Measurements from ENCODE around the gene AK5.
"Not testable (repeated sequence)": the region's sequence is repeated elsewhere in the genome, so short reads cannot be mapped to it uniquely, and the experiment has no call there.

AK5 gene

DNA sequence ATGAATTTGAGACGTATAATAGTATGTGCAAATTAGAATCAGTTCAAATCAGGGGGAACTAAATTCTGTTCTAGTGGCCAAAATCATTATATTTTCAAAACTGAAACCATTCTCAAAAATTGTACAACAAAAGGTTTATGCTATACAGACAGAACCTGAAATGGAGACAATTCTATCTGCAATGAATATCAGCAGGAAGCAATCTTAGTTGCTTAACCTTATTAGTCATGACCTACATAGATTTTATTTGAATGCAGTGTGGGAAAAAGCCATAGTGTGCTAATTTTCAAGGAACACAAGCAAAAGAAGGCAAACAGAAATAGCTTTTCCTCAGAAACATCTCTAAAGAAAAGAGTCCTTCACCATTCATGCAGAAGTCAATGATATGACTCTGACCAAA lies 6.5 kb downstream of the AK5 start:
- no peak for DNase-seq

DNA sequence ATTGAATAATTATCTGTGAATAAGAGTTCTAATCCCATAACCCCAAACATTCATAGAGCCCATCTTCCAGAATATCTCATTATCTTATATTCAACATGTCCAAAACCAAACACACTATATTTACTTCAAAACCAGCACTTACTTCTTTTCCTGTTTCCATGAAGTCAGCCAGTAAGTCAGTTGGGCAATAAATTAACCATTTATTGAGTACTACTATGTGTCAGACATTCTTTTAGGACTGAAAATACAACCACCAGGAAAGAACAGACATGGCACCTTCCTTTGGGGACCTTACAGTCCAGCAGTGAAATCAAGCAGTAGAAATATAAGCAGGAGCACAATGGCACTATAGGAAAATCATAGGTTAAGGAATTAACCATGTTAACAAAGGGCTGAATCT lies 8.8 kb downstream of the AK5 start:
- no peak for DNase-seq

GRCh38 chr1:77292551-77292950 lies 10.7 kb downstream of the AK5 start:
- no peak for DNase-seq

- DNase-seq, result no peak
These were observed 18.7 kb downstream of the AK5 start for GRCh38 chr1:77300566-77300965.

GRCh38 chr1:77303387-77303786 lies 21.6 kb downstream of the AK5 start:
- DNase-seq, result no peak

DNA sequence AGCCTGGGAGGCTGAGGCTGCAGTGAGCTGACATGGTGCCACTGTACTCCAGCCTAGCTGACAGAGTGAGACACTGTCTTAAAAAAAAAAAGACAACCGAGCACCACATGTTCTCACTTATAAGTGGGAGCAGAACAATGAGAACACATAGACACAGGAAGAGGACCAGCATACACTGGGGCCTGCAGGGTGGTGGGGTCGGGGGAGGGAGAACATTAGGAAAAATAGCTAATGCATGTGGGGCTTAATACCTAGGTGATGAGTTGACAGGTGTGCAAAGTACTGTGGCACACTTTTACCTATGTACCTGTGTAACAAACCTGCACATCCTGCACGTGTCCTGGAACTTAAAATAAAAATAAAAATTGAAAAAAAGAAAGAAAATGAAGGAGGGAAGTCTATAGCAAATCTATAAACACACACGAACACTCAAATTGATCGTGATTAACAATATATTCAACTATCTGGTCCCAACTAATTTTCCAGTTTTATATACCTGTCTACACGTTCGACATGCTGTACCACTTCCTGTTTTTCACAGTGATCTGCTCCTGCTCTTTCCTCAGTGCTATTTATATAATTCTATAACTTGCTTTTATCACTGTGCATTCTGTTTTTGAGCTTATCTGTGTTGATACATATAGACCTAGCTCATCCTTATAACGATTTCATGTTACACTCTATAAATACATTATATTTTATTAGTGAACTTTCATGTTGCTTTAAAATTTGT lies 27.2 kb downstream of the AK5 start:
- no peak for DNase-seq

- no peak for DNase-seq
These were observed 29.1 kb downstream of the AK5 start for GRCh38 chr1:77310924-77311323.

DNA sequence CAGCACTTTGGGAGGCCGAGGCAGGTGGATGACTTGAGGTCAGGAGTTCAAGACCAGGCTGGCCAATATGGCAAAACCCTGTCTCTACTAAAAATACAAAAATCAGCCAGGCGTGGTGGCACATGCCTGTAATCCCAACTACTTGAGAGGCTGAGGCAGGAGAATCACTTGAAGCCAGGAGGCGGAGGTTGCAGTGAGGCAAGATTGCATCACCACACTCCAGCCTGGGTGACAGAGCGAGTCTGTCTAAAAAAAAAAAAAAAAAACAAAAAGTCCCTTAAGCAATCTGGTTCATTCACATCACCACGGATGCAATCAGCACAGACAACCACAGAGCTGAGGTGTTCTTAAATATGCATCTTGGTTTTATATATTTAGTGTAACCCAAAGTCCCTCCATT lies 30.5 kb downstream of the AK5 start:
- not testable (repeated sequence) for DNase-seq

DNA sequence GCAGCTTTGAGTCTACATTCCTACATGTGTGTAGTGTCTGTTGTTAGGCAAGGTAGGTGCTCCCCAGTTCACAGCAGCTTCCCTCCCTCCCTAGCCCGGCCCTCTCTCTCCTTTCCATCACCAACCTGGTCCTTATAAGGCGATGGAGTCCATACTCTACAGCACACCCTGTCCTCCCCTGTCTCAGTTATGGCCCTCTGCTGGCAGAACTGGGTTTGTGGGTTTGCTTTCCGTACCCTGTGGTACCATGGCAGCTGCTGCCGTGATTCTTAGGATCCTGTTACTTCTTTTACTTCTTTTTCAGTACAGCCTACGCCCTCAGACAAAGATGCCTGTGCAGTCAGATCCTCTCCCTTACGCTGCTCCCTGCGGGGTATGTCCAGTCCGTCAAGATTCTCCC lies 31.7 kb downstream of the AK5 start:
- DNase-seq, result peak; percentile 29

- no peak for DNase-seq
These were observed 34.2 kb downstream of the AK5 start for GRCh38 chr1:77316006-77316405.

GRCh38 chr1:77316966-77317365 lies 35.1 kb downstream of the AK5 start:
- DNase-seq, result no peak

- DNase-seq, result no peak
These were observed 37.4 kb downstream of the AK5 start for GRCh38 chr1:77319036-77319705.

DNA sequence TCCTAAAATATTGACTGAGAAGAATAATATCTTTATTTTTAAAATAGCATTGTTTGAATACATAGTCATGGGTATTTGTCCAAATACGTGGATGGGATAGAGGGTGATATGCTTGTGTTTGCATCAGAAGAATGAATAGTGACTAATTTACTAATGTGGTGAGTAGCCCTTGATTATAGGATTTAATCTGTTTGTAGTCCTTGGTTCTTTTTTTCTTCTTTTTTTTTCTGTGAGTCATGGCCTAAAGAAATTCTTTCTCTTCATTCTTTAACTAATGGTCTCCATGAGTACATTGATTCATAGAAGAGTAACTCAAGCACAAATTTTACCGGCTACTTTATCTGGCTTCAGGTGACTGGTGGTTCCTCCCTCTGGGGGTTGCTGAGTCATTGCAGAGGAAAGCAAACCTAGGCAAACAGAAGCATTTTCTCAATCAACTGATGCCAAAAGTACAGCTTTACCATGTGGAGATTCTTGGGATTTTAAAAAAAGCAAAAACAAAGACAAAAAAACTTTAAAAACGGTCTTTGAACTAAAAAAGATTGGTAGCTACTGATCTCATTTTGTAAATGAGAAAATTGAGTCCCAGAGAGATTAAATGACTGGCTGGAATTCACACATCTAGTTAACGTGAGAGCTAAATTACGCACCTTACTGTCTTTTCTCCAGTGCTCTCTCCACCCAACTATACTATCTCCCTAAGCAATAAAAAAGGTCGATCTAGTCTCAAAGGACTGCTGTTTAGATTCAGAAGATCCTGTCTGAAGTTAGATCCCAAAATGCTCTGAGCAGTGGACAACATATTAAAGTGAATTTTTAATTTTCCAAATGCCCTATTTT lies 40.5 kb downstream of the AK5 start:
- DNase-seq, result peak; percentile 10

- DNase-seq, result no peak
These were observed 51.7 kb downstream of the AK5 start for GRCh38 chr1:77333501-77333900.

DNA sequence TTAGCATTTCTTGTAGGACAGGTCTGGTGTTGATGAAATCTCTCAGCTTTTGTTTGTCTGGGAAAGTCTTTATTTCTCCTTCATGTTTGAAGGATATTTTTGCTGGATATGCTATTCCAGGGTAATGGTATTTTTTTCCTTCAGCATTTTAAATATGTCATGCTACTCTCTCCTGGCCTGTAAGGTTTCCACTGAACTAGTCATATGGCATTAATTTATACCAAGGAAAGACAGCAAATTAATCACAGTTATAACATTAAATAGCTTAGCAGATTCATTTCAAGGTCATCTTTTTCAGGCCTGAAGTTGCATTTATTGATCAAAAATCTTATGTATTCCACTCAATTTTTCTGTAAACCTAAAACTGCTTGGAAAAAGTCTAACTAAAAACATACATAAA lies 54.9 kb downstream of the AK5 start:
- DNase-seq, result no peak

DNA sequence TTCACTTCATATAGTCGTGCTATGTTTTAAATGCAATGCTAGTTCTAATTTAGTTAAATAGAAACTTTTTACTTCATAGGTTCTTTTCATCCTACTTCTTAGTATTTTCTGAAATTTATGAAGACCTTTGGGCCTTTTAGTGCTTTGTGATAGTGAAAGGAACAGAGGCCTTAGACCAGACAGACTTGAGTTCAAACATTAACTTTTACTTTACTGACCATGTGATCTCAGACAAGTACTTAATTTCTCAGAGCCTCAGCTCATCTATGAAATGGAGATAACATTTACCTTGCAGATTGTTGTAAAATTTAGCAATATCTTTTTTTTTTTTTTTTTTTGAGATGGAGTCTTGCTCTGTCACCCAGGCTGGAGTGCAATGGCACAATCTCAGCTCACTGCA lies 57.5 kb downstream of the AK5 start:
- DNase-seq, result no peak

DNA sequence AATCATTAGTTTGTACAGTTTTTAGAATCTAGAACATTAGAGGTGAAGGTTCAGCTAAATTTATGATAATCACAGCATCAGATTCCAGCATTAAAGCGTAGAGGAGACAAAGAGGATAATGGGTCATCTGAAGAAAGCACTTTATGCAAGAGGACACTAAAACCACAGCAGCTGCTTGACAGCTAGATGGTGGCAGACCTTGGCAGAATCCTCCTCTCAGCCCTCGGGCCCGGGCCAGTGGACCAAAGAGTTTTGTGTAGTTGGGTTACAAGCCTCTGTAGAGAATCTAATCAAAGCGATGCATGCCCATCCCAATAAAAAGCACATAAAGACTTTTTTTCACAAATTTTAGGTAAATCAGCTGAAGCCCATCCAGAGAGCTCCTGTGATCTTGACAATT lies 59.4 kb downstream of the AK5 start:
- DNase-seq, result no peak

DNA sequence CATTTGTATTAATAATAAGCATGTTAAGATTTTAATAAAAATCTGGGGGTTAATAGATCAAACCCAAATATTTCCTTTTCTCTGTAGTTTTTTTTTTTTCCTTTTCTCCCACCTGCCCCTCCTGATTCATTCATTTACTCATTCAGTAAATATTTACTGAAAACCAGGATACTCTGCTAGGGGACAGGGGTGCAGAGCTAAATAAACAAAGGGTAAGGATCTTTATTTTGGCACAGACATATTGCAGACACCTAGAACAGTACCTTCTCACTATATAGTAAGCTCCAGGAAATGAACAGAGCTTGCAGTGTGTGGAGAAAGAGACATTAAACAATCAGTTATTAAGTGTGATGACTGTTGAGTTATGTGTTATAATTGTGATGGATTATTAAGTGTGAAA lies 60.9 kb downstream of the AK5 start:
- no peak for DNase-seq

DNA sequence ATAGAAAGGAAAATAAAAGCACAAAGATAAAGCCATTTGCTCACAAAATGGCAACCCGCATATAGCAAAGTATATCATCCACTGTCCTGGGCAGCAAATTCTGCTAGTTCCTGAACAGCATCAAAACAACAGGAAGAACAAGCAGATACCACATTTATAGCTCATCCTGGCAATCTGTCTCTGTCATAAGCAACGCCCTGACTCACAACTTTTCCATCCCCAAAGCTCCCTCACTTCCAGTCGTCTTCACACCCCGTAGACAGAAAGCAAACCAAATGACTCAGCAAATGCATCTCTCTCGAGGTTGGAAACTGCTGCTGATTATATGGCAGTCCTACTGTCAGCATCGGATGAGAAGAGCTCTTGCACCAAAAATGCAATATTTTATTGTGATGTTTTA lies 65.8 kb downstream of the AK5 start:
- DNase-seq, result peak; percentile 3

GRCh38 chr1:77348549-77348948 lies 66.7 kb downstream of the AK5 start:
- no peak for DNase-seq

DNA sequence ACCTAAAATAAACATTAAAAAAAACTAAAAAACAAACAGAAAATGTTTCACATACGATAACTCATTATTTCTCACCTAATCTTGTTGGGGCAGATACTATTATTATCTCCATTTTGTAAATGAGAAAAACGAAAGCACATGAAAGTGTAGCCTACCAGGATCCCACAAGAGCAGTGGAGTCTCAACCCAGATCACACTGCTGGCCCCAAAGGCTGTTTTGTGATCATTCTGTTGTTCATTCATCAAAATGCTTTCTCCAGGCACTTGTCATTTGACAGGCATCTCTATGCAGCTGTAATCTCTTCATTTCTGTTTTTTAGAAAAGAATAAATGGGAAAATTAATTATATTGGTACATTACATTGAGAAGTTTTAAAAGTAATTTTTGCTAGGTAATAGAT lies 67.5 kb downstream of the AK5 start:
- DNase-seq, result no peak

DNA sequence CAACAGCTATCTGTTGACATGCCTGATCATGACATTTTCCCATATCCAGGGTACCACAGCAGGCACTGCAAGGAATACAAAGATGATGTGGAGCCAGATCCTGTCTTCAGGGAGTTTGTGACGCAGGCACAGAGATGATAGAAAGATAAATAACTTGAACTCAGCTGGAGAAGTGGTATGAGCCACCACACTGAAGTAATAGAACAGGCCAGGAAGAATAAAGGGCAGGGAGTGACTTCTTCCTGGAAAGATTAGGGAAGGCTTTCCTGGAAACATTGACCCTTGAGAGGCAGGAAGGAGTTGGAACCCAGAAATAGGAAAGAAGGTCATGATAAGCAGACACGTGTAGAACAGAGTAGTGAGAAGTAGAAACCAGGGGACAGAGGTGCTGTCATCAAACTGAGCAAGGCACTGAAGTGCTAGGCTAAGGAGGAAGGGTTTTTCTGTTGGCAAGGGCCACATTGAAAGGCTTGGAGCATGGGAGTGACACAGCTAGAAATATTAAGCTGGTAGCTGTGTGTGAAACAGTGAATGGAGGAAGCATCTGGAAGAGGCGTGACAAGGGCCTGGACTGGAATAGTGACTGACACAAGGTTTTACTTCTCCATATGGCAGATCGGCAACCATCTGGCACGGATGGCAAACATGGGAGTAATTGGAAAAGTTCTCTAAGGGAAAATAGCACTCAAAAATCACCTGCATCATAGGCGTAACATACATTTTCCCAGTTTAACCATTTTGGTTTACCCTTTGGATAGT lies 68.4 kb downstream of the AK5 start:
- no peak for DNase-seq

- no peak for DNase-seq
These were observed 72.7 kb downstream of the AK5 start for GRCh38 chr1:77354536-77354935.

All from hematopoietic multipotent progenitor cell treated with erythropoietin and hydrocortisone succinate and interleukin-3 and kit ligand, for 6 days (in vitro differentiated cells).